D341Med (cell line): ENCODE measurements around the gene BAAT.
"Not testable (repeated sequence)": the region's sequence is repeated elsewhere in the genome, so short reads cannot be mapped to it uniquely, and the experiment has no call there.

Source experiments
- DNase-seq: peaks from one replicate; pipeline ENCODE4 v3.0.0; 2012; ENCODE audit warnings: low spot score

BAAT gene

GRCh38 chr9:101360647-101361046 lies 24.2 kb downstream of the BAAT start:
- DNase-seq = no peak

DNA sequence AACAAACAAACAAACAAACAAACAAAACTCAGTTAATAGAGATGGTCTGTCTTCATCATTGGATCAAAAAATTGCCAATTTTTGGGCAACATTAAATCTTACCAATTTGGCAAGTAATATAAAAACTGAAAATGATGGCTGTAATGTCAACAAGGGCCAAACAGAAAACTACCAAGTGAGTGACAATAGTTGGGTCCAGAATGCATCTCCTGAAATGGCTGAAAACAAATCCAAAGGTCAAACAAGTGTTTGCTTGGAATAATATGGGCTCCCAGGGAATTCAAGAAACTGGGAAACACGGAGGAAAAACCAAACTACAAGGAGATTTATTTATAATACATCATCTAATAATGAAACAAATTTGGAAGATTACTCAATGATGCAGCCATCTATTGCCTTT lies 25.1 kb downstream of the BAAT start:
- DNase-seq = no peak

DNA sequence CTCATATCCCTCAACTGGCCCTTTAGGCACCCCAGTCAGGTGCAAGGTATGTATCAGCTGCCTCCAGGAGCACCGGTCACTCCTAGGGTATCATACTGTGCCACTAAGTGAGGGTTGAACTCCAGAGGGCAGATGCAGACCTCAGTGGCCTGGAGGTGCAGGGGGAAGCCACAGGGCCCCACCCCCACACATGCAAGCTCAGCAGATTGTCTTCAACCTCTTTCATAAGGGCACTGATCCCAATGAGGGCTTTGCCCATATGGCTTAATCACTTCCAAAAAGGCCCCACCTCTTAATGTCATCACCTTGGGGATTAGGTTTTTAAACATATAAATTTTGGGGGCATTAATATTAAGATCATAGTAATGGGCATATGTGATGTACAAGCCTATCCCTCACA lies 28.2 kb downstream of the BAAT start:
- DNase-seq = no peak

- no peak for DNase-seq
Measured at GRCh38 chr9:101354765-101355708, 29.8 kb downstream of the BAAT start.

- no peak for DNase-seq
Measured at GRCh38 chr9:101354143-101354764, 30.6 kb downstream of the BAAT start.

DNA sequence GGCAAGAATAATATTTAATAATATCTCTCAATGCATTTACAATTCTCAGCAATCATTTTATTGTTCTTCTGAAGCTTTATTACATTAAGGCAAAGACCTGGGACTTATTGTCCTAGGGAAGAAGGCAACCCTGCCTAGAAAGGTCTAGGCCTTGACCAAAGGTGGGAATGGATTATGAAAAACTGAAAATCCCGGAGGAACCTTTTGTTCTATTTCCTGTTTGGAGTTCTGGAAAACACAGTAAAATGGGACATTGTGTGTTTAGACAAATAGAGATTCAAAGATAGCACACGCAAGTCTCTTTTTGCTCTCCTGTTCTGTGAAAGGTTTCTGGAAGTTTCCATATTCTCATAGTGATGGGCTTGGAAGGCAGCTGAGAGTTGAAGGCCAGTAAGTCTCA lies 31.1 kb downstream of the BAAT start:
- no peak for DNase-seq

GRCh38 chr9:101352892-101353463 lies 31.8 kb downstream of the BAAT start:
- DNase-seq = no peak

GRCh38 chr9:101350285-101350684 lies 34.5 kb downstream of the BAAT start:
- no peak for DNase-seq

GRCh38 chr9:101342595-101342994 lies 42.2 kb downstream of the BAAT start:
- no peak for DNase-seq

DNA sequence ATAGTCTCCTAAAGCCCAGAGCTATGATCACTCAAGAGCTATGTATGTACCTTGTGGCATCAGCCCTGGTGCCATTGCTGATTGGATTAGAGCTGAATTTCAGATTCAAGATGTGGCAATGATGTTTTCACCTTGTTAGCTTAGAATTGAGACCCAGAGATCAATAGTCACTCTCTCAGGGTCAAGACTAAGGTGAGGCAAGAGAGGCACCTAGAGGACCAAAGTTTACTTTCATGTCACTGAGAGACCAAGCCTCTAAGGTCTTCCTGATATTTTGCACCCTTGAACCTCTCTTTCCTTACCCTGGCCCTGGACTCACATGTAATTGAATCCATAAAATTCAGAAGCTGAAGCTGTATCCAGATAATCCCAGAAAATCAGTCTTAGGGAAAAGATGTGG lies 42.8 kb downstream of the BAAT start:
- DNase-seq = no peak

- no peak for DNase-seq
Measured at GRCh38 chr9:101337237-101337636, 47.6 kb downstream of the BAAT start.

DNA sequence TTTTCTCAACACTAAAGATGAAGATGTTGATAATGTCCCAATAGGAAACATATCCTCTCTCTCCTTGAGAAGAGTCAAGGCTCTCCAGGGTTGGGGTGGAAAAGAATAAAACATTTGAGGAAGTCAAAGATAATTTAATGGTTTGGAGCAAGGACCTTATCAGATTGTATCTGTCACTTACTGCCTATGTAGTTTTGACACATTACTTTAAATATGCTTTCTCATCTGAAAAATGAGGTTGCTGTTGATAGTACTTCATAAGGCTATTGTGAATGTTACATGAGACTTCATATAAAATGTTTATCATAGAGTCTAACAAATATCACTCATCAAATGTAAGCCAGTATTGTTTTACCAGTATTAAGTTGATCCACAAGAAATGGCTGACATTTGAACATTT lies 48.7 kb downstream of the BAAT start:
- no peak for DNase-seq

DNA sequence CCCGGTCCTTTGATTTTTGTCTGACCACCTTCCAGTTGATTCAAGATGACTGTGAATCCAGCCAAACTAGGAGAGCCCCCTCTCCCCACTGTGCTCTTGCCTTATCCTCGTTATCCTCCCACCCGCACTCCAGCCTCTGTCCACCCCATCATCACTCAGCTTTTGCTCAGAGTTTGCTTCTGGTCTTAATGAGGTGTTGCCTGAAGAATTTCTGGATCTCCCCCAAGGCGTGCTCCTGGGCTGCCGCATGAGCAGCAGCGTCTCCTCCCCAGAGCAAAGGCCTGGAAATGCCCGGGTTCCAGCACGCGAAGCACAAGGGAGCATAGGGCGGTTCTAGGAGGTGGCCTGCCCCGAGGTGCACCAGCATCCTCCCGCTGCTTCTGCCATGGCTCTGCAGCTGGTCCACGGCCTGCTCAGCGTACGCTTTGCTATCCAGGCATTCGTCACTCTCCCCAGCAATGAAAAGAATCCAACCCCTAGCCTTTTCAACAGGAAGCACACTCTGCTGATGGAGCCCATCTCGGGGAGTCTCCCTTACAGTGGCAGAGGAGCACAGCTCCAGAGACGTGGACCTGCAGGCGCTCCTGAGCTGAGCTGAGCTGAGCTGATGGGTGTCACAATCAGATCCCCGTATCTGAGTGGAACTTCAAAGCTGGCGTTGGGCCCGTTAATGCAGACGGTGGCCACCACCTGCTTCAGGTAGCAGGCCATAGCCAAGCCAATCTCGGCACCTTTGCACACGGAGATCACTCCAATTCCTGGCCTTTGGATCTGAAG lies 50.7 kb downstream of the BAAT start:
- DNase-seq = no peak

DNA sequence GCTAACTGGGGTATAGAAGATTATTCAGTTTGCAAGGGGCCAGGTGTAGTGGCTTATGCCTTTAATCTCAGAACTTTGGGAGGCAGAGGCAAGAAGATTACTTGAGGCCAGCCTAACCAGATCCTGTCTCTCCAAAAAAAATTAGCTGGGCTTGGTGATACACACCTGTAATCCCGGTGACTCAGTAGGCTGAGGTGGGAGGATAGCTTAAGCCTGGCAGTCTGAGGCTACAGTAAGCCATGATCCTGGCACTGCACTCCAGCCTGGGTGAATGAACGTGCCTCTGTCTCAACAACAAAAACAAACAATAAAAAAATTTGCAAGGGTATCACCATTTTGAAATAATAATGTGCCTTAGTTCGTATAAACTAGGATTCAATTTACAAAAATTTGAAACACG lies 51.3 kb downstream of the BAAT start:
- DNase-seq = no peak

- no peak for DNase-seq
Measured at GRCh38 chr9:101332362-101332761, 52.4 kb downstream of the BAAT start.

- DNase-seq = not testable (repeated sequence)
Measured at GRCh38 chr9:101327422-101327909, 57.3 kb downstream of the BAAT start.

- no peak for DNase-seq
Measured at GRCh38 chr9:101326501-101326900, 58.3 kb downstream of the BAAT start.

- no peak for DNase-seq
Measured at GRCh38 chr9:101326035-101326434, 58.8 kb downstream of the BAAT start.

DNA sequence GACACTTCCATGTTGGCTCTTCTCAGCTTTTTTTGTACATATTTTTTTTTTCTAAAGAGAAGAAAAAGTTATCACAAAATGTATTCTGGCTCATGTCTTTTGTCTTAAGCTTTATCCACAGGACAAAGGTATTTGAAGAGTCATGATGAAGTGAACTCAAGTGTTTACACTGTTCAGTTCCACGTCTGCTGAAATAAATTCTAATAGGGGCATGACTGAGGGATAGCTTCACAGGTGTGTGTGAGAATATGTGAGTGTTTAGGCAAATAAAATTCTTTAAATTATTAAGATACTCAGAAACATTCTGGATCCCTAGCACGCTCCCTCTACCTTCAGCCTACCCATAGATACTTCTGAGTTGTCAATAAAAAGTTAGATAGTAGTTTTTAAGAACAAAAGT lies 59.8 kb downstream of the BAAT start:
- DNase-seq = no peak

- DNase-seq = no peak
Measured at GRCh38 chr9:101324245-101324804, 60.5 kb downstream of the BAAT start.

GRCh38 chr9:101323129-101323528 lies 61.7 kb downstream of the BAAT start:
- no peak for DNase-seq

- DNase-seq = no peak
Measured at GRCh38 chr9:101317735-101318134, 67.1 kb downstream of the BAAT start.
